Measurements from ENCODE around the gene ZNF592.

ZNF592 gene

DNA sequence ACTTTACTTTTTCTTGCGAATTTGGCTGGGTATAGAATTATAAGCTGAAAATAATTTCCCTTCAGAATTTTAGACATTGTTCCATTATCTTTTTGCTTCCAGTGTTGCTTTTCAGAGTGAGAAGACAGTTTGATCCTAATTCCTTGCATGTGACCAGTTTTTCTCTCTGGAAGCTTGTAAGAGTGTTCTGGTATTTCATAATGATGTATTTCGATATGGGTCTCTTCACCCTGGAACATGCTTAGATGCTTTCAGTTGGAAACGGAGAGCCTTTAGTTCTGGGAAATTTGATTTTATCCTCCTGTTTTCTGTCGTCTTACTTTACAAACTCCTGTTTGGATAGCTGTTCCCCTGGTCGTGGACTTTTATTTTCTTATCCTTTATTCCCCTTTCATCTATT lies 82.6 kb downstream of the ZNF592 start:
- Histone ChIP-seq H3K4me3 (ENCODE audit: low read depth, low read length) (no peak overlapping the region), H3K27ac (ENCODE audit: low read depth, low read length) (no peak overlapping the region), H3K9ac (ENCODE audit: low read depth, low read length) (no peak overlapping the region), H3K4me1 (ENCODE audit: control insufficient read depth, insufficient read depth, low read length) (peaks cover 6% of the 10 kb centered on the region; the same call in 1 of the 2 replicates), H3K9me3 (ENCODE audit: control insufficient read depth, insufficient read depth, low read length) (no peaks in the 10 kb centered on the region), H3K36me3 (ENCODE audit: control insufficient read depth, insufficient read depth, low read length) (peaks cover 6% of the 10 kb centered on the region; the same call in 1 of the 2 replicates), H3K27me3 (ENCODE audit: control insufficient read depth, insufficient read depth, low read length) (no peaks in the 10 kb centered on the region)

DNA sequence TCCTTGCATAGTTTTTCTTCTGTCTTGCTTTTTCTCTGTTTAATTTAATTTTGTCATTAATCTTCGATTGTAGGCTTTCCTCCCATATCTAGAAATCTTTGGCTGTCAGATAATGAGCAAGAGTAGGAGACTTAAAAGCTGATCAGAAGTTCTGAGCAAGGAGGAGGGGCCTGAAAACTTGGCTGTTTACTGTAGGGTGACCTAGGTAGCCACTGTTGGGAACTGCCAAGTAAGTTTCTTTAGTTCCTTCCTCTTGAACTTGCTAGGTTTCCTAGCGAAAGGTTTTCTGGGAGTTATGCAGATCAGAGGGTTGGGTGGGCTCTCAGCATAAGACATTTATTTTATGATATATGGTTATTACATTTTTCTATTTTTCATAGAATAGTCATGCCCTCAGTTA lies 83.2 kb downstream of the ZNF592 start:
- H3K36me3 ChIP-seq (ENCODE audit: control insufficient read depth, insufficient read depth, low read length), result peaks cover 6% of the 10 kb centered on the region; the same call in 1 of the 2 replicates
- H3K9me3 ChIP-seq (ENCODE audit: control insufficient read depth, insufficient read depth, low read length), result no peaks in the 10 kb centered on the region
- no peaks in the 10 kb centered on the region for H3K27me3 ChIP-seq (ENCODE audit: control insufficient read depth, insufficient read depth, low read length)
- H3K9ac ChIP-seq (ENCODE audit: low read depth, low read length), result no peak overlapping the region
- H3K4me1 ChIP-seq (ENCODE audit: control insufficient read depth, insufficient read depth, low read length), result peaks cover 6% of the 10 kb centered on the region; the same call in 1 of the 2 replicates
- no peak overlapping the region for H3K27ac ChIP-seq (ENCODE audit: low read depth, low read length)
- no peak overlapping the region for H3K4me3 ChIP-seq (ENCODE audit: low read depth, low read length)

DNA sequence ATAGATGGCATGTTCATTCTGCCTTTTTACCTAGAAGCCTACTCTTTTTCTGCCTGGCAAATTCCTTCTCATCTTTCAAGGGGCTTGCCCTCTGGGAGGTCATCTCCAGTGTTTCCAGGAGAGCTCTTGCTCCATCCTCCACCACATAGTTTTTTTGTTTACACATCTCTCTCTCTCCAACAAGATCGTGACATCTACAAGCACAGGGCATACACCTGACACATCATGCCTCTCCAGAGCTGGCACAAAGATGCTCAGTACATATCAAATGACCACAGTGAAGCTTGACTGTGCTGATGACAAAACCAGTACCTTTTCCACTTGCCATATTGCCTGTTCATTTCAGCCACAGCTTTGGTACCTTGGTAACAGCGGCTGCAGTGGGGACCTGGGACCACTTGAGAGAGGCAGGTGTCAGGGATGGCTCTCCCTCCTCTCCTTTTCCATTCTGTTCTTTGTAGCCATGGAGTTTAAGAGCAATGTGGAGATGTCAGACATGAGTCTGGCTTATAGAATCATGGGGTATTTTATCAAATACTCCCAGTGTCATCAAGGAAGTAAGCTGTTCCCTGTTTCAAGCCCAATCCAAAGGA lies 84.2 kb downstream of the ZNF592 start:
- no peaks in the 10 kb centered on the region for H3K9me3 ChIP-seq (ENCODE audit: control insufficient read depth, insufficient read depth, low read length)
- no peaks in the 10 kb centered on the region for H3K27me3 ChIP-seq (ENCODE audit: control insufficient read depth, insufficient read depth, low read length)
- no peak overlapping the region for H3K4me3 ChIP-seq (ENCODE audit: low read depth, low read length)
- H3K9ac ChIP-seq (ENCODE audit: low read depth, low read length), result no peak overlapping the region
- no peak overlapping the region for H3K27ac ChIP-seq (ENCODE audit: low read depth, low read length)
- H3K4me1 ChIP-seq (ENCODE audit: control insufficient read depth, insufficient read depth, low read length), result peaks cover 6% of the 10 kb centered on the region; the same call in 1 of the 2 replicates
- H3K36me3 ChIP-seq (ENCODE audit: control insufficient read depth, insufficient read depth, low read length), result peaks cover 3% of the 10 kb centered on the region; the same call in 1 of the 2 replicates

DNA sequence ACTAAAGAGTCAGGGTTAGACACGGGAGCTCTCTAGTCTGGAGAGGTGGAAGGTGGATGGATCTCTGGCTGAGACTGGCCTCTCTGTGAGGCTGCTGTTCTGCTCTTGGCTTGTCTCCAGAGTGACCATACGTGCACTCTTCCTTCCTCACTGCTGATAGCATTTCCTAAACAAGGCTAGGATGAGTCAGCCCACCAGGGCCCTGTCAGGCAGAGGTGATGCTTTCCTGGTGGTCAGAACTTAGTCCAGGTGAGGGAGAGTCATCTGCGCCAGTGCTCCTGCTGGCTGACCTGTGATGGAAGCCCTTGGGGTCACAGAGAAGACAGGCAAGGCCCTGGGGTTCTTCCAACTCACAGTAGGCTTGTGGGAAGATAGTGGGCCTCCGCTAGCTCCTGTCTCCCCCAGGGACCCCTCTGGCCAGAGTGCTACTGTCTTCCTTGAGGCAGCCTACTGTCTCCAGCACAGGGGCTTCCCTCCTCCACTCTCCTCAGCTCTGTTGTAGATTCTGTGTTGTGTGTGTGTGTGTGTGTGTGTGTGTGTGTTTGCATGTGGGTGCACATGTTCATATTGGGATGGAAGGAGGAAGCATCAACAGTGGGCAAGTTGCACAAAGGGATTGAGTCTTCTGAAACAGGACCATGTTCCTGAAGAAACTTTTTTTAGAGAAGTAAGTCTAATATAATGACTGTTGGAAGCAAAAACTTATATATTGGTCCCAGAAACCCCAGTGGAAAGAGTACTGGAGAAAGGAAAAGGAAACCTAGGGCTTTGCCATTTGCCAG lies 85.2 kb downstream of the ZNF592 start:
- Histone ChIP-seq H3K4me3 (ENCODE audit: low read depth, low read length) (no peak overlapping the region), H3K36me3 (ENCODE audit: control insufficient read depth, insufficient read depth, low read length) (no peaks in the 10 kb centered on the region), H3K9ac (ENCODE audit: low read depth, low read length) (no peak overlapping the region), H3K27me3 (ENCODE audit: control insufficient read depth, insufficient read depth, low read length) (no peaks in the 10 kb centered on the region), H3K27ac (ENCODE audit: low read depth, low read length) (no peak overlapping the region), H3K9me3 (ENCODE audit: control insufficient read depth, insufficient read depth, low read length) (no peaks in the 10 kb centered on the region), H3K4me1 (ENCODE audit: control insufficient read depth, insufficient read depth, low read length) (peaks cover under 1% of the 10 kb centered on the region; the same call in 1 of the 2 replicates)

DNA sequence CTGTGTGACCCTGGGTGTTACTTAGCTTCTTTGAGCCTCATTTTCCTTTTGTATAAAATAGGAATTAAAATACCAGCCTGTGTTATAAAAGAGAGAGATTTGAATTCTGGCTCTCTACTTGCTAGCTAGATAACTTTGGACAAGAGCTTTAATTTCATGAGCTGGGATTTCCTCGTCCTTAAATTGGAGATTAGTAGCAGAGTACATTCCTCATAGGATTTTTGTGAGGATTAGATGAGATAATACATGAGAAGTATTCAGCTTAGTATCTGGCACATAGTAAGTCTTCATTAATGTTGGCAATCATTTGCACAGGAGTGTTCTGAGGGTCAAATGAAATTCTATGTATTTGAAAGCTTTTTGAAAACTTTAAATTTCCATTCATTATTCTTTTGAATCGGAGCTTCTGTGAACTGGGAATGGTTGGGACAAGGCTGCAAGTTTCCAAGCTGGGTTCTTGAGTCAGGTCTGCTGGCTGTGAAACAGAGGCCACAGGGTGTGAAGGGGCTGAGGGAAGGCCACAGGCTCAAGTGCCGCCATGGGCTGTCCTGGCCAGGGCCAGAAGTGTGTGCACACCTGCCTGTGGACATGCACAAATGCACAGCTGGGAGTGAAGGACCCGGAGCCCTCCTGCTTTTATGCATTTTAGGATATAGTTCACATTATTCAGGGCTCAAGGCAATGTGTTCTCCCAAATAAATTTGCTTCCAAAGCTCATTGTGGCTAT lies 86.0 kb downstream of the ZNF592 start:
- no peaks in the 10 kb centered on the region for H3K9me3 ChIP-seq (ENCODE audit: control insufficient read depth, insufficient read depth, low read length)
- peaks cover 5% of the 10 kb centered on the region; the same call in 1 of the 2 replicates for H3K36me3 ChIP-seq (ENCODE audit: control insufficient read depth, insufficient read depth, low read length)
- no peaks in the 10 kb centered on the region for H3K4me1 ChIP-seq (ENCODE audit: control insufficient read depth, insufficient read depth, low read length)
- H3K27me3 ChIP-seq (ENCODE audit: control insufficient read depth, insufficient read depth, low read length), result no peaks in the 10 kb centered on the region
- no peak overlapping the region for H3K27ac ChIP-seq (ENCODE audit: low read depth, low read length)
- H3K4me3 ChIP-seq (ENCODE audit: low read depth, low read length), result no peak overlapping the region
- no peak overlapping the region for H3K9ac ChIP-seq (ENCODE audit: low read depth, low read length)

DNA sequence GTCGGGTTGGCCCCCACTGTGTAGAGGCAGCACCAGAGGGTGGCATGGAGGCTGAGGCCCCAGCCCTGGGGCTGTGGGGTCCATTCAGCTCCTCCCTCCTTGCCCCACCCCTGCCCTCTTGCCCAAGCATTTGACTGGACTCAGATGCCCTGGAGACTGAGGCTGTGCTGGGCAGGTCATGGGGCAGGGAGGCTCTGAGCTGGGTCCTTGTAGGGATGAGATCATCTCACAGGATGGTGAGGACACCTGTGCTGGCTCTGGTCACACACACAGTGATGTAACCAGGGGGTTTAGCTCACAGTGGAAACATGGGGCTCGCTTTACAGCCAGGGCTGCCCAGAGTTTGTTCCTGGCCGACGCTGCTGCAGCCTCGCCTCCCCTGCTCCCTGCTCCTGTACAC lies 86.6 kb downstream of the ZNF592 start:
- Histone ChIP-seq H3K9me3 (ENCODE audit: control insufficient read depth, insufficient read depth, low read length) (no peaks in the 10 kb centered on the region), H3K36me3 (ENCODE audit: control insufficient read depth, insufficient read depth, low read length) (peaks cover 5% of the 10 kb centered on the region; the same call in 1 of the 2 replicates)

DNA sequence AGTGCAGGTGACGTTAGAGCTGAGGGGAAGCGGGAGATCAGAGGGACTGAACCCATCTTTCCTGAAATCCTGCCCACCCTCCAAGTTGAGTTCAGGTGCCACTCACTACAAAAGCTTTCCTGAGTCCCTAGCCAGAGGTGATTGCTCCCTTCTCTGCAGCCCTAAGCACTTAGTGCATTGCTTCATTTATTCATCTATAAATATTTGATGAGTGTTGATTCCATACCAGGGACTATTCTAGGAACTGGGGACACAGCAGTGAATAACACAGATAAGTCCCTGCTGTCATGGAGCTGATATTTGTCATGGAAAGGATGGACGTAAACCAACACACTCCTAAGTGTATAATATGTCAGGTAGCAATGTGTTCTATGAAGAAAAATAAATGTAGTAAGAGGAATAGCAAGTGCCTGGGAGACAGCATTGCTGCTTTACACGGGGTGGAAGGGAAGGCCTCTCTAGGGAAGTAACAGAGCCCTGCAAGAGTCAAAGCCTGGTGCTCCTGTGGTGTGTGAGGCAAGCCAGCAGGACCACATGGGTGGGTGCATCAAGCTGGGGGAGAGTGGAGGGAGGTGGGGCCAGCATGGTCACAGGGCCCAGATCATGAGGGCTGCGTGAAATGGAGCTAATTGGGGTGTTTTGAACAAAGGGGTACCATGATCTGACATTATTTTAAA lies 87.4 kb downstream of the ZNF592 start:
- Histone ChIP-seq H3K4me1 (ENCODE audit: control insufficient read depth, insufficient read depth, low read length) (no peaks in the 10 kb centered on the region), H3K36me3 (ENCODE audit: control insufficient read depth, insufficient read depth, low read length) (peaks cover 8% of the 10 kb centered on the region), H3K4me3 (ENCODE audit: low read depth, low read length) (no peak overlapping the region)

More for the DNA sequence above, 86.6 kb downstream of the ZNF592 start:
- Histone ChIP-seq H3K4me3 (ENCODE audit: low read depth, low read length) (no peak overlapping the region), H3K27me3 (ENCODE audit: control insufficient read depth, insufficient read depth, low read length) (no peaks in the 10 kb centered on the region), H3K27ac (ENCODE audit: low read depth, low read length) (no peak overlapping the region), H3K9ac (ENCODE audit: low read depth, low read length) (no peak overlapping the region), H3K4me1 (ENCODE audit: control insufficient read depth, insufficient read depth, low read length) (no peaks in the 10 kb centered on the region)

DNA sequence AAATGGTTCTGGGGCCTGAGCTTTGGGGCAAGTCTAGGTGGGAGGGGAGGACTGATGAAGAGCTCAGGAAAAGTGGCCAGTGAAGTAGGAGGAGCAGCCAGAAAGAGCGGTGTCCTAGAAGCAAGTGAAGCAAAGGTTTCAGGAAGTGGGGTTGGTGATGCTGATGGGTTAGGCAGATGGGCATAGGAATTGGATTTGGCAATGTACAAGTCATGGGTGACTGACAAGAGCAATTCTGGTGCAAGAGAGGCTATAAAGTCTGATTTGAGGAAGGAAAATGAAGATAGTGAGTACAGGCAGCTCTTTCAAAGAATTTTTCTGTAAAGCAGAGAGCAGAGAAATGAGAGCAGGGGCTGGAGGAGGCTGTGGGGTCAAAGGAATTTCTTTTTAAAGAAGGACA lies 88.5 kb downstream of the ZNF592 start:
- H3K4me1 ChIP-seq (ENCODE audit: control insufficient read depth, insufficient read depth, low read length), result no peaks in the 10 kb centered on the region
- H3K9me3 ChIP-seq (ENCODE audit: control insufficient read depth, insufficient read depth, low read length), result no peaks in the 10 kb centered on the region
- H3K4me3 ChIP-seq (ENCODE audit: low read depth, low read length), result no peak overlapping the region
- H3K9ac ChIP-seq (ENCODE audit: low read depth, low read length), result no peak overlapping the region
- H3K27ac ChIP-seq (ENCODE audit: low read depth, low read length), result no peak overlapping the region
- peaks cover 8% of the 10 kb centered on the region for H3K36me3 ChIP-seq (ENCODE audit: control insufficient read depth, insufficient read depth, low read length)
- H3K27me3 ChIP-seq (ENCODE audit: control insufficient read depth, insufficient read depth, low read length), result no peaks in the 10 kb centered on the region

More for the DNA sequence above, 87.4 kb downstream of the ZNF592 start:
- Histone ChIP-seq H3K9ac (ENCODE audit: low read depth, low read length) (no peak overlapping the region), H3K9me3 (ENCODE audit: control insufficient read depth, insufficient read depth, low read length) (no peaks in the 10 kb centered on the region), H3K27me3 (ENCODE audit: control insufficient read depth, insufficient read depth, low read length) (no peaks in the 10 kb centered on the region), H3K27ac (ENCODE audit: low read depth, low read length) (no peak overlapping the region)

DNA sequence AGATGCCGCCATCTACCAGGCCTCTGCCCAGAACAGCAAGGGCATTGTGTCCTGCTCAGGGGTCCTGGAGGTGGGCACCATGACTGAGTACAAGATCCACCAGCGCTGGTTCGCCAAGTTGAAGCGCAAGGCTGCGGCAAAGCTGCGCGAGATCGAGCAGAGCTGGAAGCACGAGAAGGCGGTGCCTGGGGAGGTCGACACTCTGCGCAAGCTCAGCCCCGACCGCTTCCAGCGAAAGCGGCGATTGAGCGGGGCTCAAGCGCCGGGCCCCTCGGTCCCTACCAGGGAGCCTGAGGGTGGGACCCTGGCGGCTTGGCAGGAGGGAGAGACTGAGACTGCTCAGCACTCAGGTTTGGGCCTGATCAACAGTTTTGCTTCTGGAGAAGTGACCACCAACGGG lies 91.3 kb downstream of the ZNF592 start:
- no peak overlapping the region for H3K9ac ChIP-seq (ENCODE audit: low read depth, low read length)
- peaks cover 8% of the 10 kb centered on the region for H3K36me3 ChIP-seq (ENCODE audit: control insufficient read depth, insufficient read depth, low read length)
- H3K4me1 ChIP-seq (ENCODE audit: control insufficient read depth, insufficient read depth, low read length), result no peaks in the 10 kb centered on the region
- H3K9me3 ChIP-seq (ENCODE audit: control insufficient read depth, insufficient read depth, low read length), result no peaks in the 10 kb centered on the region
- no peak overlapping the region for H3K4me3 ChIP-seq (ENCODE audit: low read depth, low read length)
- no peak overlapping the region for H3K27ac ChIP-seq (ENCODE audit: low read depth, low read length)
- H3K27me3 ChIP-seq (ENCODE audit: control insufficient read depth, insufficient read depth, low read length), result no peaks in the 10 kb centered on the region

DNA sequence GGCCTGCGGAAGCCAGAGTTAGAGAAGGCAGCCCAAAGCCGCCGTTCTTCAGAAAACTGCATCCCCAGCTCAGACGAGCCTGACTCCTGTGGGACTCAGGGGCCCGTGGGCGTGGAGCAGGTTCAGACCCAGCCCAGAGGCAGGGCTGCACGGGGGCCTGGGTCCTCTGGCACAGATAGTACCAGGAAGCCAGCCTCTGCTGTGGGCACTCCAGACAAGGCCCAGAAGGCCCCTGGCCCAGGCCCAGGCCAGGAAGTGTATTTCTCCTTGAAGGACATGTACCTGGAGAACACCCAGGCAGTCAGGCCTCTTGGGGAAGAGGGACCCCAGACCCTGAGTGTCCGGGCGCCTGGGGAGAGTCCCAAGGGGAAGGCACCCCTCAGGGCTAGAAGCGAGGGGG lies 91.9 kb downstream of the ZNF592 start:
- Histone ChIP-seq H3K27me3 (ENCODE audit: control insufficient read depth, insufficient read depth, low read length) (no peaks in the 10 kb centered on the region), H3K9ac (ENCODE audit: low read depth, low read length) (no peak overlapping the region), H3K36me3 (ENCODE audit: control insufficient read depth, insufficient read depth, low read length) (peaks cover 8% of the 10 kb centered on the region), H3K27ac (ENCODE audit: low read depth, low read length) (no peak overlapping the region), H3K4me1 (ENCODE audit: control insufficient read depth, insufficient read depth, low read length) (no peaks in the 10 kb centered on the region), H3K9me3 (ENCODE audit: control insufficient read depth, insufficient read depth, low read length) (no peaks in the 10 kb centered on the region), H3K4me3 (ENCODE audit: low read depth, low read length) (no peak overlapping the region)
